Gastroesophageal sphincter (tissue), 4 donors: ENCODE data around the gene CNKSR2. TPM values are rescaled to one million over a fixed set of nuclear protein-coding genes. Genes with fewer than 3 reads are reported as not detected.

Experiments
- ATAC-seq: fragments of 150-250 bp; one replicate; pipeline ENCODE4 v1.9.1; 2016; ENCODE audit warnings: mild to moderate bottlenecking, moderate library complexity
- H3K27ac ChIP-seq, 4 donors: fragments of 200-600 bp; sonication (generic) in 3 of 4; 1 replicate in 3 of 4; 2 replicates in 1 of 4; pipeline ENCODE4 v1.5.1; 2016 to 2019
- H3K27me3 ChIP-seq: fragments of 200-600 bp; sonication (generic); one replicate; pipeline ENCODE4 v1.5.1; 2019
- H3K36me3 ChIP-seq, 2 donors: fragments of 200-600 bp; sonication (generic); one replicate each; pipeline ENCODE4 v1.5.1; 2019; ENCODE audit warnings: control low read depth in 1 of 2
- H3K4me1 ChIP-seq, 3 donors: fragments of 200-600 bp; sonication (generic); 1 replicate in 2 of 3; 2 replicates in 1 of 3; pipeline ENCODE4 v1.5.1; 2016 to 2019; ENCODE audit warnings: control low read depth in 2 of 3
- H3K4me3 ChIP-seq, 2 donors: fragments of 200-600 bp; sonication (generic); one replicate each; pipeline ENCODE4 v1.5.1; 2019; ENCODE audit warnings: mild to moderate bottlenecking in 1 of 2, moderate library complexity in 1 of 2
- H3K9me3 ChIP-seq, 3 donors: fragments of 200-600 bp; sonication (generic); one replicate each; pipeline ENCODE4 v1.5.1; 2017 to 2019; ENCODE audit warnings: control low read depth in 2 of 3
- CTCF ChIP-seq, 4 experiments: fragments of 200-600 bp in 2 of 4; fragments of 450-650 bp in 2 of 4; sonication (generic) in 1 of 4; IDR thresholded peaks; one replicate each; pipeline ENCODE4 v1.5.1; 2017 to 2019; ENCODE audit warnings: antibody characterized with exemption in 4 of 4, mild to moderate bottlenecking in 2 of 4, moderate library complexity in 2 of 4
- EP300 ChIP-seq: sonication (generic); formaldehyde crosslinking; IDR thresholded peaks from one replicate; pipeline ENCODE4 v1.6.1; 2017; ENCODE audit warnings: antibody characterized with exemption, mild to moderate bottlenecking
- POLR2A ChIP-seq, 2 donors: fragments of 450-650 bp; IDR thresholded peaks; one replicate each; pipeline ENCODE4 v1.6.1; 2017; ENCODE audit warnings: antibody characterized with exemption in 2 of 2, mild to moderate bottlenecking in 2 of 2, moderate library complexity in 1 of 2
- POLR2AphosphoS5 ChIP-seq: sonication (generic); formaldehyde crosslinking; IDR thresholded peaks from one replicate; pipeline ENCODE4 v1.6.1; 2017; ENCODE audit warnings: antibody characterized with exemption
- WGBS, 2 donors: methylation state at CpG; one replicate each; pipeline ENCODE4 v1.1.5; 2018; ENCODE audit warnings: low coverage in 1 of 2; 5-methylcytosine and 5-hydroxymethylcytosine counted together
- total RNA-seq, 4 donors: library from RNA; depleted of rRNA; stranded (reverse); fragments of >200 nt; gene quantifications; one replicate each; pipeline ENCODE4 v1.1.0, GENCODE V29; 2016

CNKSR2 gene
- total RNA-seq, 4 donors from 2014 or later = 7.9 to 55.3 (median 20.6) TPM

DNA sequence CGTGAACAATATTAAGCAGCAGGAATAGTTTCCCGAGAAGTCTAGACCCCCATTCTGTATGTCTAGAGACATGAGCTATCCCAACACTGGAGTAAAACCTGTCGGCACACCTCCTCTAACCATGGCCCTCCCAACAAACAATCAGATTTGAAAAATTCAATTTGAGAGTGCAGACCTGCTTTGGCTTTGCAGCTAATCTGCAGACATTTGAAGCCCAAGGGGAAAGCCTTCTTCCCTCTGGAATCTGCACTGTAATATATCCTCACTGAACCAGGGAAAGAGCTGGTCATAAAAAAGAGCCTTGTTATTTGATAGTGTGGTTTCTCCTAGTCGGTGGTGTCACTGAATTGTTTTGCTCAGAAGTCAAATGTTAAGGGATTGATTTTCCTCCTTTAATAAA lies 328.5 kb downstream of the CNKSR2 start:
- Histone ChIP-seq H3K4me3 (no peak overlapping the region), H3K27ac (no peak overlapping the region), H3K27me3 (no peaks in the 10 kb centered on the region), H3K4me1 (no peaks in the 10 kb centered on the region), H3K36me3 (no peaks in the 10 kb centered on the region), H3K9me3 (no peaks in the 10 kb centered on the region)
- no peak for TF ChIP-seq POLR2AphosphoS5
- TF ChIP-seq EP300 = no peak
- no peak for TF ChIP-seq CTCF (IDR thresholded peaks at IDR 0.05)
- TF ChIP-seq POLR2A (IDR thresholded peaks at IDR 0.05) = no peak
- no peak for ATAC-seq
- WGBS, 2 donors = 58 to 83% methylated on average over 2 to 3 of the region's 4 CpGs
